WTC11 (cell line): ENCODE measurements around the gene SLC38A11.

ENCODE experiments used
- TF ChIP-seq, protein P1 (sequence below): fragments of 200-600 bp; IDR thresholded peaks from 2 replicates; pipeline ENCODE4 v1.8.0; 2022; ENCODE audit warnings: antibody characterized with exemption
- TF ChIP-seq, protein P2 (sequence below): sonication (generic); formaldehyde crosslinking; IDR thresholded peaks from 2 replicates; pipeline ENCODE4 v1.8.0; 2022; ENCODE audit warnings: mild to moderate bottlenecking, missing genetic modification reagents

DNA sequence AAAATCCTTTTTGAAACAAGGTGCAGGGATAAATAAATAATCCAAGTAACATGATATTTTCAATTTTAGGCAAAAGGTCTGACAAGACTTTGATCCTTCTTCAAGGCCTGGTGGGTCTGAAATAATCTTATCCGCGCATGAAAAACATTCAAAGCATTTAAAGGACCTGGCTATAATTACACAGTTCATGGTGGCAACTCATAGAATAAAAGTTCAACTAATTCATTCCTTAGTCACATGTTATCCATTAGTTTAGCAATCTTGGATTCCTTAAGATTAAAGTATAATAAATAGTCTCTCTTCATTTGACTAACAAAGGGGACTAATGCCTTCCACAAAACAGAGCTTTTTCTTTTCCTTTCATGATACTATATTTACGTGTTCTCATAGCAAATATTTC is 21.0 kb upstream of the SLC38A11 start:
- TF ChIP-seq, protein P1, sequence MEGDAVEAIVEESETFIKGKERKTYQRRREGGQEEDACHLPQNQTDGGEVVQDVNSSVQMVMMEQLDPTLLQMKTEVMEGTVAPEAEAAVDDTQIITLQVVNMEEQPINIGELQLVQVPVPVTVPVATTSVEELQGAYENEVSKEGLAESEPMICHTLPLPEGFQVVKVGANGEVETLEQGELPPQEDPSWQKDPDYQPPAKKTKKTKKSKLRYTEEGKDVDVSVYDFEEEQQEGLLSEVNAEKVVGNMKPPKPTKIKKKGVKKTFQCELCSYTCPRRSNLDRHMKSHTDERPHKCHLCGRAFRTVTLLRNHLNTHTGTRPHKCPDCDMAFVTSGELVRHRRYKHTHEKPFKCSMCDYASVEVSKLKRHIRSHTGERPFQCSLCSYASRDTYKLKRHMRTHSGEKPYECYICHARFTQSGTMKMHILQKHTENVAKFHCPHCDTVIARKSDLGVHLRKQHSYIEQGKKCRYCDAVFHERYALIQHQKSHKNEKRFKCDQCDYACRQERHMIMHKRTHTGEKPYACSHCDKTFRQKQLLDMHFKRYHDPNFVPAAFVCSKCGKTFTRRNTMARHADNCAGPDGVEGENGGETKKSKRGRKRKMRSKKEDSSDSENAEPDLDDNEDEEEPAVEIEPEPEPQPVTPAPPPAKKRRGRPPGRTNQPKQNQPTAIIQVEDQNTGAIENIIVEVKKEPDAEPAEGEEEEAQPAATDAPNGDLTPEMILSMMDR, result no peak
- TF ChIP-seq, protein P2, sequence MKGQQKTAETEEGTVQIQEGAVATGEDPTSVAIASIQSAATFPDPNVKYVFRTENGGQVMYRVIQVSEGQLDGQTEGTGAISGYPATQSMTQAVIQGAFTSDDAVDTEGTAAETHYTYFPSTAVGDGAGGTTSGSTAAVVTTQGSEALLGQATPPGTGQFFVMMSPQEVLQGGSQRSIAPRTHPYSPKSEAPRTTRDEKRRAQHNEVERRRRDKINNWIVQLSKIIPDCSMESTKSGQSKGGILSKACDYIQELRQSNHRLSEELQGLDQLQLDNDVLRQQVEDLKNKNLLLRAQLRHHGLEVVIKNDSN, result no peak
